Measurements from ENCODE around the gene CCT3. TPM values are rescaled to one million over a fixed set of nuclear protein-coding genes. Genes with fewer than 3 reads are reported as not detected.

The CCT3 gene
- total and polyA plus RNA-seq, 4 donors: 74.5 to 144 (median 119) TPM

DNA sequence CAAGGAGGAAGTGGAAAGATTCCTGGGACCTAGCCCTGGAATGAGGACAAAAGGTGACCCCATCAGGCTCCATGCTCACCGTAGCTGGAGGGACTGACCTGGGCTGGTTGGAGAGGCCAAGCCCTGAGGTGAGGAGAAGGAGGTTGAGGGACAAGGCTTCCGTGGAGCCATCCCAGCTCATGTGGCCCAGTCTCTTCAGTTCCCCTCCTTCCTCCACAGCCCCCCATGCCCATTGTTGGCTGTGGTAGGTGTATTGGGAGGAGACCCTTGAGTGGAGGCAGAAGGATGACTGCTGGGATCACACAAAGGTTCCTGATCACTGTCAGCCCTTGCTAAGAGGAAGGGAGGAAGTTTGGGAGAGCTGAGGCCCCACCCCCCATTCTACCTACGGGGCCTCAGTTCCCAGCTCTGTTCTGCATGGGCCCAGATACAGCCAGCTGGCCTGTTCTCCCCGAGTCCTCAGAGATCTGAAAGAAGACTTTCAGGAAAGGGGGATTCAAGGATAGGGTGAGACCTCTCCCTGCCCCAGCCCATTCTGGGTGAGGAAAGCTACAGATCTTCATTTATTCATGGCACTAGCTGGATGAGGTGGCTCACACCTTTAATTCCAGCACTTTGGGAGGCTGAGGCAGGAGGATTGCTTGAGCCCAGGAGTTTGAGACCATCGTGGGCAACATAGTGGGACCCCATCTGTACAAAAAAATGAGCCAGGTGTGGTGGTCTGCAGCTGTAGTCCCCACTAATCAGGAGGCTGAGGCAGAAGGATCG lies 48.2 kb upstream of the CCT3 start:
- 78% methylated on average over 6 of the region's 6 CpGs for WGBS
- H3K36me3 ChIP-seq (ENCODE audit: control insufficient read depth in 4 of 4, insufficient read depth in 3 of 4, low read depth in 1 of 4, low read length in 3 of 4): no peaks in the 10 kb centered on the region
- DNase-seq (ENCODE audit: low spot score): no peak
- H3K9ac ChIP-seq (ENCODE audit: low read depth in 1 of 2, low read length in 2 of 2): no peak overlapping the region
- H3K9me3 ChIP-seq (ENCODE audit: control insufficient read depth in 4 of 4, low read length in 3 of 4): no peaks in the 10 kb centered on the region
- H3K27me3 ChIP-seq (ENCODE audit: control insufficient read depth in 4 of 4, insufficient read depth in 4 of 4, low read length in 3 of 4): no peaks in the 10 kb centered on the region
- TF ChIP-seq FOXA2 (IDR thresholded peaks at IDR 0.05): no peak
- TF ChIP-seq NR2F2 (IDR thresholded peaks at IDR 0.05): no peak
- no peak for TF ChIP-seq GABPA (IDR thresholded peaks at IDR 0.05 in 1 of 2, conservative IDR thresholded peaks at IDR 0.05 in 1 of 2)
- no peak for TF ChIP-seq EGR1 (IDR thresholded peaks at IDR 0.05; ENCODE audit: low read depth in 2 of 2)
- TF ChIP-seq, protein P1, sequence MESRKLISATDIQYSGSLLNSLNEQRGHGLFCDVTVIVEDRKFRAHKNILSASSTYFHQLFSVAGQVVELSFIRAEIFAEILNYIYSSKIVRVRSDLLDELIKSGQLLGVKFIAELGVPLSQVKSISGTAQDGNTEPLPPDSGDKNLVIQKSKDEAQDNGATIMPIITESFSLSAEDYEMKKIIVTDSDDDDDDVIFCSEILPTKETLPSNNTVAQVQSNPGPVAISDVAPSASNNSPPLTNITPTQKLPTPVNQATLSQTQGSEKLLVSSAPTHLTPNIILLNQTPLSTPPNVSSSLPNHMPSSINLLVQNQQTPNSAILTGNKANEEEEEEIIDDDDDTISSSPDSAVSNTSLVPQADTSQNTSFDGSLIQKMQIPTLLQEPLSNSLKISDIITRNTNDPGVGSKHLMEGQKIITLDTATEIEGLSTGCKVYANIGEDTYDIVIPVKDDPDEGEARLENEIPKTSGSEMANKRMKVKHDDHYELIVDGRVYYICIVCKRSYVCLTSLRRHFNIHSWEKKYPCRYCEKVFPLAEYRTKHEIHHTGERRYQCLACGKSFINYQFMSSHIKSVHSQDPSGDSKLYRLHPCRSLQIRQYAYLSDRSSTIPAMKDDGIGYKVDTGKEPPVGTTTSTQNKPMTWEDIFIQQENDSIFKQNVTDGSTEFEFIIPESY (IDR thresholded peaks at IDR 0.05): no peak
- no peak for TF ChIP-seq SP1 (IDR thresholded peaks at IDR 0.05)
- no peak for TF ChIP-seq RXRA (IDR thresholded peaks at IDR 0.05)
- no peak for TF ChIP-seq HNF4G (IDR thresholded peaks at IDR 0.05)
- TF ChIP-seq, protein P2, sequence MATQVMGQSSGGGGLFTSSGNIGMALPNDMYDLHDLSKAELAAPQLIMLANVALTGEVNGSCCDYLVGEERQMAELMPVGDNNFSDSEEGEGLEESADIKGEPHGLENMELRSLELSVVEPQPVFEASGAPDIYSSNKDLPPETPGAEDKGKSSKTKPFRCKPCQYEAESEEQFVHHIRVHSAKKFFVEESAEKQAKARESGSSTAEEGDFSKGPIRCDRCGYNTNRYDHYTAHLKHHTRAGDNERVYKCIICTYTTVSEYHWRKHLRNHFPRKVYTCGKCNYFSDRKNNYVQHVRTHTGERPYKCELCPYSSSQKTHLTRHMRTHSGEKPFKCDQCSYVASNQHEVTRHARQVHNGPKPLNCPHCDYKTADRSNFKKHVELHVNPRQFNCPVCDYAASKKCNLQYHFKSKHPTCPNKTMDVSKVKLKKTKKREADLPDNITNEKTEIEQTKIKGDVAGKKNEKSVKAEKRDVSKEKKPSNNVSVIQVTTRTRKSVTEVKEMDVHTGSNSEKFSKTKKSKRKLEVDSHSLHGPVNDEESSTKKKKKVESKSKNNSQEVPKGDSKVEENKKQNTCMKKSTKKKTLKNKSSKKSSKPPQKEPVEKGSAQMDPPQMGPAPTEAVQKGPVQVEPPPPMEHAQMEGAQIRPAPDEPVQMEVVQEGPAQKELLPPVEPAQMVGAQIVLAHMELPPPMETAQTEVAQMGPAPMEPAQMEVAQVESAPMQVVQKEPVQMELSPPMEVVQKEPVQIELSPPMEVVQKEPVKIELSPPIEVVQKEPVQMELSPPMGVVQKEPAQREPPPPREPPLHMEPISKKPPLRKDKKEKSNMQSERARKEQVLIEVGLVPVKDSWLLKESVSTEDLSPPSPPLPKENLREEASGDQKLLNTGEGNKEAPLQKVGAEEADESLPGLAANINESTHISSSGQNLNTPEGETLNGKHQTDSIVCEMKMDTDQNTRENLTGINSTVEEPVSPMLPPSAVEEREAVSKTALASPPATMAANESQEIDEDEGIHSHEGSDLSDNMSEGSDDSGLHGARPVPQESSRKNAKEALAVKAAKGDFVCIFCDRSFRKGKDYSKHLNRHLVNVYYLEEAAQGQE (IDR thresholded peaks at IDR 0.05): no peak
- no peak for TF ChIP-seq HNF4A (conservative IDR thresholded peaks at IDR 0.05)
- no peak for TF ChIP-seq YY1 (IDR thresholded peaks at IDR 0.05)
- TF ChIP-seq TAF1 (conservative IDR thresholded peaks at IDR 0.05): no peak
- no peak for TF ChIP-seq RAD21 (IDR thresholded peaks at IDR 0.05)
- TF ChIP-seq JUND (IDR thresholded peaks at IDR 0.05): no peak
- TF ChIP-seq, protein P3, sequence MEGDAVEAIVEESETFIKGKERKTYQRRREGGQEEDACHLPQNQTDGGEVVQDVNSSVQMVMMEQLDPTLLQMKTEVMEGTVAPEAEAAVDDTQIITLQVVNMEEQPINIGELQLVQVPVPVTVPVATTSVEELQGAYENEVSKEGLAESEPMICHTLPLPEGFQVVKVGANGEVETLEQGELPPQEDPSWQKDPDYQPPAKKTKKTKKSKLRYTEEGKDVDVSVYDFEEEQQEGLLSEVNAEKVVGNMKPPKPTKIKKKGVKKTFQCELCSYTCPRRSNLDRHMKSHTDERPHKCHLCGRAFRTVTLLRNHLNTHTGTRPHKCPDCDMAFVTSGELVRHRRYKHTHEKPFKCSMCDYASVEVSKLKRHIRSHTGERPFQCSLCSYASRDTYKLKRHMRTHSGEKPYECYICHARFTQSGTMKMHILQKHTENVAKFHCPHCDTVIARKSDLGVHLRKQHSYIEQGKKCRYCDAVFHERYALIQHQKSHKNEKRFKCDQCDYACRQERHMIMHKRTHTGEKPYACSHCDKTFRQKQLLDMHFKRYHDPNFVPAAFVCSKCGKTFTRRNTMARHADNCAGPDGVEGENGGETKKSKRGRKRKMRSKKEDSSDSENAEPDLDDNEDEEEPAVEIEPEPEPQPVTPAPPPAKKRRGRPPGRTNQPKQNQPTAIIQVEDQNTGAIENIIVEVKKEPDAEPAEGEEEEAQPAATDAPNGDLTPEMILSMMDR (IDR thresholded peaks at IDR 0.05; ENCODE audit: low read depth, low read length, missing input control): no peak
- H3K4me1 ChIP-seq (ENCODE audit: control insufficient read depth in 4 of 4, insufficient read depth in 4 of 4, low read length in 3 of 4): peaks cover 0 to 2% (median 0%) of the 10 kb centered on the region in 4 donors
- no peak overlapping the region for H3K4me3 ChIP-seq (ENCODE audit: low read depth in 1 of 3, low read length in 3 of 3)
- H3K27ac ChIP-seq (ENCODE audit: low read depth in 1 of 2, low read length in 2 of 2): no peak overlapping the region

DNA sequence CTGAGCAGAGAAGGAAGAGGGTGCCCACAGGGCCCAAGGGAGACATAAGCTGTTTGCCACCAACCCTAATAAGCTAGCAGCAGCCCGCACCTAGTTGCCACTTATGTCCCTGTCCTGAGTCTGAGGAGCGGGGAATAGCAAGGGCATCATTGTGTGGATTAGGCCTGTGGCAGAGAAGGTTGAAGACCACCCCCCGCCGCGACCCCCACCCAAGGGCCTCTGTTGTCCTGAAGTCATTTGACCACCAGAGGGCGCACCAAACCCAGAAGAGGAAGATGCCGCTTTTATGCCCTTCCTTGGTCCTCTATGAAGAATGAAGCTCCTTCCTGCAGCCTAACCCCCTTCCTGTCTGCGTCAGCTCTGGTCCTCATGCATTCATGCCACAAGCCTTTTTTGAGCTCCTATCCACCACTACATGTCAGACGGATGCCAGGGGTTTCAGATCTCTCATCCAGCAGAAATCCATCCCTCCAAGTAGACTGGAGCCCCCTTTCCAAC lies 47.5 kb upstream of the CCT3 start:
- H3K9ac ChIP-seq (ENCODE audit: low read depth in 1 of 2, low read length in 2 of 2): no peak overlapping the region
- 17% methylated on average over 9 of the region's 9 CpGs for WGBS
- H3K27me3 ChIP-seq (ENCODE audit: control insufficient read depth in 4 of 4, insufficient read depth in 4 of 4, low read length in 3 of 4): no peaks in the 10 kb centered on the region
- peaks cover 0 to 2% (median 0%) of the 10 kb centered on the region in 4 donors for H3K4me1 ChIP-seq (ENCODE audit: control insufficient read depth in 4 of 4, insufficient read depth in 4 of 4, low read length in 3 of 4)
- H3K4me3 ChIP-seq (ENCODE audit: low read depth in 1 of 3, low read length in 3 of 3): no peak overlapping the region
- H3K36me3 ChIP-seq (ENCODE audit: control insufficient read depth in 4 of 4, insufficient read depth in 3 of 4, low read depth in 1 of 4, low read length in 3 of 4): no peaks in the 10 kb centered on the region
- H3K9me3 ChIP-seq (ENCODE audit: control insufficient read depth in 4 of 4, low read length in 3 of 4): no peaks in the 10 kb centered on the region
- H3K27ac ChIP-seq (ENCODE audit: low read depth in 1 of 2, low read length in 2 of 2): no peak overlapping the region
- DNase-seq (ENCODE audit: low spot score): peak; percentile 74
- TF ChIP-seq, protein P3 (IDR thresholded peaks at IDR 0.05; ENCODE audit: low read depth, low read length, missing input control): peak; percentile 81
- TF ChIP-seq, protein P4, sequence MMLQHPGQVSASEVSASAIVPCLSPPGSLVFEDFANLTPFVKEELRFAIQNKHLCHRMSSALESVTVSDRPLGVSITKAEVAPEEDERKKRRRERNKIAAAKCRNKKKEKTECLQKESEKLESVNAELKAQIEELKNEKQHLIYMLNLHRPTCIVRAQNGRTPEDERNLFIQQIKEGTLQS (IDR thresholded peaks at IDR 0.05): no peak
- TF ChIP-seq, protein P1 (IDR thresholded peaks at IDR 0.05): no peak

All from liver (tissue), 9 donors.